ENCODE measurements around the gene IDH1.

GRCh38 chr2:208265371-208265800 is 10.5 kb upstream of the IDH1 start:
- TF ChIP-seq POLR2A (IDR thresholded peaks at IDR 0.05) (no peak), CTCF (IDR thresholded peaks at IDR 0.05) (no peak)

Measured in Peyer's patch (tissue), 4 donors.